ENCODE data around the gene USP32.

USP32 gene

GRCh38 chr17:60253048-60253447 lies 138.9 kb downstream of the USP32 start:
- no peak for TF ChIP-seq CTCF (IDR thresholded peaks at IDR 0.05; ENCODE audit: insufficient read depth, missing control alignments)
- DNase-seq (ENCODE audit: insufficient read length, low spot score) (no peak), FAIRE-seq (no peak)

- no peak for TF ChIP-seq CTCF (IDR thresholded peaks at IDR 0.05; ENCODE audit: insufficient read depth, missing control alignments)
- no peak for DNase-seq (ENCODE audit: insufficient read length, low spot score)
- FAIRE-seq, result peak; percentile 80
Measured at GRCh38 chr17:60252459-60252858, 139.5 kb downstream of the USP32 start.

GRCh38 chr17:60249290-60249826 lies 142.6 kb downstream of the USP32 start:
- FAIRE-seq (no peak), DNase-seq (ENCODE audit: insufficient read length, low spot score) (no peak)
- TF ChIP-seq CTCF (IDR thresholded peaks at IDR 0.05; ENCODE audit: insufficient read depth, missing control alignments), result no peak

GRCh38 chr17:60248618-60249289 lies 143.2 kb downstream of the USP32 start:
- FAIRE-seq (no peak), DNase-seq (ENCODE audit: insufficient read length, low spot score) (no peak)
- no peak for TF ChIP-seq CTCF (IDR thresholded peaks at IDR 0.05; ENCODE audit: insufficient read depth, missing control alignments)

GRCh38 chr17:60247836-60248461 lies 144.0 kb downstream of the USP32 start:
- no peak for TF ChIP-seq CTCF (IDR thresholded peaks at IDR 0.05; ENCODE audit: insufficient read depth, missing control alignments)
- DNase-seq (ENCODE audit: insufficient read length, low spot score) (no peak), FAIRE-seq (no peak)

- no peak for TF ChIP-seq CTCF (IDR thresholded peaks at IDR 0.05; ENCODE audit: insufficient read depth, missing control alignments)
- FAIRE-seq, result no peak
- DNase-seq (ENCODE audit: insufficient read length, low spot score), result no peak
Measured at GRCh38 chr17:60244656-60245055, 147.3 kb downstream of the USP32 start.

GRCh38 chr17:60240290-60240689 lies 151.6 kb downstream of the USP32 start:
- no peak for TF ChIP-seq CTCF (IDR thresholded peaks at IDR 0.05; ENCODE audit: insufficient read depth, missing control alignments)
- FAIRE-seq (no peak), DNase-seq (ENCODE audit: insufficient read length, low spot score) (no peak)
